Vagina (tissue), 2 donors: ENCODE measurements around the gene ATP2B2.

Experiments
- CTCF ChIP-seq, 3 experiments: fragments of 450-650 bp in 2 of 3; fragments of 200-600 bp in 1 of 3; sonication (generic) in 1 of 3; IDR thresholded peaks; one replicate each; pipeline ENCODE4 v1.5.1; 2017 to 2019; ENCODE audit warnings: antibody characterized with exemption in 3 of 3, mild to moderate bottlenecking in 2 of 3, moderate library complexity in 2 of 3
- POLR2A ChIP-seq, 2 donors: fragments of 450-650 bp; IDR thresholded peaks; one replicate each; pipeline ENCODE4 v1.6.1; 2017; ENCODE audit warnings: antibody characterized with exemption in 2 of 2, mild to moderate bottlenecking in 2 of 2, moderate library complexity in 2 of 2
- POLR2AphosphoS5 ChIP-seq, 2 donors: sonication (generic); formaldehyde crosslinking; IDR thresholded peaks; one replicate each; pipeline ENCODE4 v1.9.0; 2017; ENCODE audit warnings: antibody characterized with exemption in 2 of 2, mild to moderate bottlenecking in 2 of 2, low read depth in 1 of 2; ENCODE audit not compliant: insufficient read depth in 1 of 2

DNA sequence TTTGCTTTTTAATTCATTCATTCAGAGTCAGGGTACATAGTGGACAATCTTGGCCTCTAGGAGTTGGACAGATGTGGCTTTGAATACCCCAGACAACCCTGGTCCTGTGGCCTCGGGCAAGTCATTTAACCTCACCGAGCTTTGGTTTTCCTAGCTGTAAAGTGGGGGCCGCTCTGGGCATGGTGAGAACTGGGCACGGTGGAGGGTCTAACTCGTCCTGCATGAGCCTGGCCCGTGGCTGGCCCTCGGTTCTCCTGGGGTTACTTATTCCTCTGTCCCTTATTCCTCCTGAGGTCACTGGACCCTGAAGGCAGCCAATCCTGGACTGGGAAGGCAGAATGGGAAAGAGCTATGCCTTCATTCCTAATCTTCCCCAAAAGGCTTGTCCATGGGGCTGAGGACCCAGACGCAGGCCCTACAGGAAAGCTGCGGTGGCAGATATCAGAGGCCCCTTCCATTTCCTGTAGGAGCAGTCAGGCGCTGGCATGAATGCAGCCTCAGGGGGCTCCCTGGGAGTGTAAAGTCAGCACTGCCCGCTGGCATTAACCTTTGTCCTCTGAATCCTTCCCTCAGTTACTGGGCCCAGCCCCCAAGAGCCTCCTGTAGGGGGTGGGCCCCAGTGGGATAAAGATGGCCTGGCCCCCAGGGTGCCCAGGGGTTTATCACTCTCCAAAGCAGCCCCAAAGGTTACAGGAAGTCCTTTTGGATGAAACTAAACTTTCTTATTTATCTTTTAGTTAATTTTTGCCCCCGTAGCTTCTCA, 166.6 kb downstream of the ATP2B2 start:
- no peak for TF ChIP-seq CTCF (IDR thresholded peaks at IDR 0.05)
- TF ChIP-seq POLR2AphosphoS5 (IDR thresholded peaks at IDR 0.05; ENCODE audit: insufficient read depth in 1 of 2, low read depth in 1 of 2), result no peak
- no peak for TF ChIP-seq POLR2A (IDR thresholded peaks at IDR 0.05)
